ENCODE results near the gene PANX1.

- TF ChIP-seq CTCF (IDR thresholded peaks at IDR 0.05; ENCODE audit: poor library complexity) (no peak), EZH2phosphoT487 (IDR thresholded peaks at IDR 0.05; ENCODE audit: low read depth, severe bottlenecking, unreplicated experiment) (no peak), EZH2 (IDR thresholded peaks at IDR 0.05; ENCODE audit: borderline replicate concordance) (no peak)
Observed at GRCh38 chr11:94090401-94090800, 38.2 kb upstream of the PANX1 start.
